Muscle layer of colon (tissue), 2 donors: ENCODE results near the gene NR6A1.
"Not testable (repeated sequence)": the region's sequence is repeated elsewhere in the genome, so short reads cannot be mapped to it uniquely, and the experiment has no call there.

Experiments used
- H3K27ac ChIP-seq: one replicate; pipeline ENCODE4 v1.7.0; 2013; ENCODE audit warnings: low read depth, mild to moderate bottlenecking, low read length, moderate library complexity
- H3K27me3 ChIP-seq, 2 donors: one replicate each; pipeline ENCODE4 v1.7.0; 2013; ENCODE audit warnings: low read length in 2 of 2, mild to moderate bottlenecking in 2 of 2; ENCODE audit not compliant: insufficient read depth in 2 of 2, control insufficient read depth in 1 of 2
- H3K36me3 ChIP-seq: one replicate; pipeline ENCODE4 v1.7.0; 2013; ENCODE audit warnings: mild to moderate bottlenecking, low read length; ENCODE audit not compliant: insufficient read depth
- H3K4me1 ChIP-seq: one replicate; pipeline ENCODE4 v1.7.0; 2013; ENCODE audit warnings: mild to moderate bottlenecking, low read length; ENCODE audit not compliant: insufficient read depth
- H3K4me3 ChIP-seq, 2 donors: one replicate each; pipeline ENCODE4 v1.7.0; 2013; ENCODE audit warnings: low read length in 2 of 2, low read depth in 1 of 2, mild to moderate bottlenecking in 1 of 2, moderate library complexity in 1 of 2
- H3K9ac ChIP-seq: one replicate; pipeline ENCODE4 v1.7.0; 2013; ENCODE audit warnings: low read length
- H3K9me3 ChIP-seq: one replicate; pipeline ENCODE4 v1.7.0; 2013; ENCODE audit warnings: mild to moderate bottlenecking, low read length
- donor health status: abdominal sarcoma.
- donor health status: Adenocarcinoma of cecum.

Gene NR6A1

DNA sequence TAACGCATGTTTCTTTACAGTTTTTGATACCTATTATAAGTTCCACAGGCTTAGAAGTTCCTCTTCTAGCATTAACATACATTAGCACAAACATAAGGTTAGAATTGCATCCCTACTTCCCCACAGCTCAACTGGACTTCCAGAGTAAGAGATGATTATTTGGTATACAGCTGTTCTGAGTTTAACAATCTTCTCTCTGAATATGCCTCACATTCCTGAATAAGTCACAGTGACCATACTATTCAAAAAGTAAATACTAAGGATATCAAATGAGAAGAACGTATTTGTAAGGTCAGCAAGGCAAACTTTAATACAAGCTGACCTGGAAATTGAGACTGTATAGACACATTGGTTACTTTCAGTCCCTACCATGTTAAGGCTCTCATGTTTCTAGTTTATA is 21.3 kb downstream of the NR6A1 start:
- H3K4me3 ChIP-seq, result no peak overlapping the region
- H3K4me1 ChIP-seq, result no peaks in the 10 kb centered on the region
- no peaks in the 10 kb centered on the region for H3K9me3 ChIP-seq
- no peaks in the 10 kb centered on the region for H3K27me3 ChIP-seq
- H3K36me3 ChIP-seq, result no peaks in the 10 kb centered on the region
- H3K9ac ChIP-seq, result no peak overlapping the region
- H3K27ac ChIP-seq, result no peak overlapping the region

DNA sequence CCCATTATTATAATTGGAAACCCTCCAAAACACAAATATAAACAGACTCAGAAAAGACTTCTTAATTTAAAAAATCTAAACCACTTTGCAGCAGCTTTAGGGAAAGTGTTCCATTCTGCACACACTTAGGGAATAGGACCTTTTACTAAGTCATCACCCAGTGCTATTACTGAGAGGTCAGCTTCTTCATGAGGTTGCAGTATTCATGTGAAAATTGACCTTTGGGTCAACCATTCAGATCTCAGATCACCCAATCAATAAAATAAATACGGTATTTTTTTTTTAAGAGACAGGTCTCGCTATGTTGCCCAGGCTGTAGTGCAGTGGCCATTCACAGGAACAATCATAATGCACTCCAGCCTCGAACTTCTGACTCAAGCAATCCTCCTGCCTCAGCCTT is 21.8 kb downstream of the NR6A1 start:
- Histone ChIP-seq H3K4me3 (no peak overlapping the region), H3K36me3 (no peaks in the 10 kb centered on the region), H3K9ac (no peak overlapping the region), H3K9me3 (no peaks in the 10 kb centered on the region), H3K27me3 (no peaks in the 10 kb centered on the region), H3K27ac (no peak overlapping the region), H3K4me1 (no peaks in the 10 kb centered on the region)

DNA sequence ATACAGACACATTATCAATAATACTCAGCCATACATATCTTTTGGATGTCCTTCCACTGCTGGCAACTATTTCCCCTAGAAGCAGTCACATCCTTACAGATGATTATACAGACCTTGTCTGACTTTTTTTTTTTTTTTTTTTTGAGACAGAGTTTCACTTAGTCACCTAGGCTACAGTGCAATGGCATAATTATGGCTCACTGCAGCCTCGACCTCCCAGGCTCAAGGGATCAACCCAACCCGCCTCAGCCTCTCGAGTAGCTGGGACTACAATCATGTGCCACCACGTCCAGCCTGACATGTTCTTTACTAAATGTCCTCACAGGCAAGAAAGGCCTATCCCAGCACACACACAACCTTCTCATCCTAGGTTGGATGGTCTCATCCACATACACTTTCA is 24.0 kb downstream of the NR6A1 start:
- H3K27me3 ChIP-seq, result no peaks in the 10 kb centered on the region
- H3K9me3 ChIP-seq, result no peaks in the 10 kb centered on the region
- no peaks in the 10 kb centered on the region for H3K36me3 ChIP-seq
- H3K4me1 ChIP-seq, result no peaks in the 10 kb centered on the region
- H3K9ac ChIP-seq, result no peak overlapping the region
- no peak overlapping the region for H3K27ac ChIP-seq
- no peak overlapping the region for H3K4me3 ChIP-seq

DNA sequence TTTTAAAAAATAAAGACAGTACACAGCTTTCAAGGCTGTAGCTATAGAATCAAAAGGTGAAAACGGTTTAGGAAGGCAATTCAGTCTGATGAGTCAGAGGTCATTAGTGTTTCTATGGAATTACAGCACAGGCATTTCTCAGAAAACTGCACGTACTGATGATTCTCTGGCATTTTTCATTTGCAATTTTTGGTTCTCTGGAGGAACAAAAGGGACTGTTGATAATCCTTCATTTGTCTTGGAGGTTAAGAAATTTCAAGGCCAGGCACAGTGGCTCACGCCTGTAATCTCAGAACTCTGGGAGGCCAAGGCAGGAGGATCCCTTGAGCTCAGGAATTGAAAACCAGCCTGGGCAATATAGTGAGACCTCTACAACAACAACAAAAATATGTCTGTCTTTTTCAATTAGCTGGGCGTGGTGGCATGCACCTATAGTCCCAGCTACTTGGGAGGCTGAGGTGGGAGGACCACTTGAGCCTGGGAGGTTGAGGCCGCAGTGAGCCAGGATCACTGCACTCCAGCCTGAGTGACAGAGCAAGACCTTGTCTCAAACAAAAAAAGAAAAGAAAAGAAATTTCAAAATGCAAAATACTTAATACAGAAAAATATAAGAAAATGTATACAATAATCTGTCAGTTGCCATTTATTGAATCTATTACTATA is 27.3 kb downstream of the NR6A1 start:
- Histone ChIP-seq H3K4me1 (no peaks in the 10 kb centered on the region), H3K9me3 (no peaks in the 10 kb centered on the region), H3K4me3 (no peak overlapping the region), H3K36me3 (no peaks in the 10 kb centered on the region), H3K9ac (no peak overlapping the region), H3K27me3 (no peaks in the 10 kb centered on the region), H3K27ac (no peak overlapping the region)

DNA sequence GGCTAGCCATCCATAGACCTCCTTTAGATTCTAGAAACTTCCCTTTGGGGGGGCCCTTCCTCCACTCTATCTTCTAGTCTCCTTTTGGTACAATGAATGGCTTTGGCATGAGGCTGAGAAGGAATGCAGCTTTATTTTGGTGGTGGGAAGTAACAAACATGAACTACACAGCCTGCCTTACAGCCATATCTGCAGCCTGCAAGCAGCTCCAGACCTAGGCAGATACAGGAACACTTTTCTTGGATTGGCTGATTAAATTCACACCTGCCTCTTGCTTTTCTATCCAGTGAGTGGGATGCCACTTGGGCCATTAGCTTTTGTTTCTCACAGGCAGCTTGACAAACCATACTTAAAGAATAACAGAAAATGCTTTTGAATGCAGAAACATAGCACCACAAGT is 28.2 kb downstream of the NR6A1 start:
- no peaks in the 10 kb centered on the region for H3K27me3 ChIP-seq
- no peaks in the 10 kb centered on the region for H3K4me1 ChIP-seq
- no peak overlapping the region for H3K9ac ChIP-seq
- no peaks in the 10 kb centered on the region for H3K36me3 ChIP-seq
- H3K4me3 ChIP-seq, result no peak overlapping the region
- no peaks in the 10 kb centered on the region for H3K9me3 ChIP-seq
- no peak overlapping the region for H3K27ac ChIP-seq

DNA sequence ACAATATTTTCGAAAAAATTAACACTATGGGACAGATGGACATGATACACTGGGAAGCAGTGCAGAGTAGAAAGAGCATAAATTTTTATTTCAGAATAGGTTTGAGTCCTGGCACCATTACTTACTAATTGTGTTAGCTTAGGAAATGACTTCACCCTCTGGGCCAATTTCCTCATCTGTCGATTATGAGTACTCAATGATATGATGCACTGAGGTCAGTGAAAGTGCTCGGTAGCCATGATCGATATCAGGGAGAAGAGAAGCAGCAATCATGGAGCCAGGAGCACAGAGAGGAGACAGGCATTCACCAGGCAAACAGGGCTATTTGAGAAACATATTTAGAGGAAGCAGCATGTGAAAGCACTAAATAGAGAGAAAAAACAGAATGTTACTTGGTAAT is 29.4 kb downstream of the NR6A1 start:
- H3K4me1 ChIP-seq, result no peaks in the 10 kb centered on the region
- H3K9me3 ChIP-seq, result no peaks in the 10 kb centered on the region
- no peak overlapping the region for H3K27ac ChIP-seq
- H3K36me3 ChIP-seq, result no peaks in the 10 kb centered on the region
- no peak overlapping the region for H3K9ac ChIP-seq
- no peaks in the 10 kb centered on the region for H3K27me3 ChIP-seq
- H3K4me3 ChIP-seq, result no peak overlapping the region

DNA sequence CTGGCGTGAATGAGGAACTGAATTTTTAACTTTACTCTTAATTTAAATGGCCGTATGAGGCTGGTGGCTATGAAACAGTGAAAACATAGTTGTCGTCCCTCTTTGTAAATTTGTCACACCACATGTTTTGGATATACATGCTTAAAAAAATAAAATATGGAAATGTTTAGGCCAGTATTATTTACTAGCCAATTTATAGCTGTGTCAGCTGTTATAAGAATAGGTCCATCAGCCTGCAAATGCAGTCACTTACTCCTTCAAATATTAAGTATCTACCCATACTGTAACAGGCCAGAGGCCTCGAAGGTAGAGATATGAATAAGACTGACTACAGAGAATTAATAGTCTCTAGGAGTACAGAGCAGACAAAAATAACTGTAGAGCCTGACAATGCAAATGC is 30.0 kb downstream of the NR6A1 start:
- H3K9me3 ChIP-seq, result no peaks in the 10 kb centered on the region
- H3K4me1 ChIP-seq, result no peaks in the 10 kb centered on the region
- H3K36me3 ChIP-seq, result no peaks in the 10 kb centered on the region
- H3K9ac ChIP-seq, result no peak overlapping the region
- H3K4me3 ChIP-seq, result no peak overlapping the region
- no peak overlapping the region for H3K27ac ChIP-seq
- H3K27me3 ChIP-seq, result no peaks in the 10 kb centered on the region

DNA sequence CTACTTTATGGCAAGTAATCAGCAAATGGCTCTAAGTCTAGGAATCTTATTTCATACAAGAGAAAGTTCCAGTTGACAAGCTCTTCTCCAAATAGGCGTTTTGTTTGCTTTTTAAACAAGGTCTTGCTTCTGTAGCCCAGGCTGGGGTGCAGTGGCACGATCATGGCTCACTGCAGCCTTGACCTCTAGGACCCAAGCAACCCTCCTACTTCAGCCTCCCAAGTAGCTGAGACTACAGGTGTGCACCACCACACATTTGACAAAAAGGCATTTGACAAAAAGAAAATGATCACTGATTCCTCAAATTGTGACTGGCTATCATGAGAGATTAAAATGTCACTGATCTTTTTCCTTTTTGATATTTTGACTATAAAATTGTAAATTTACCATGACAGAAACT is 31.8 kb downstream of the NR6A1 start:
- no peak overlapping the region for H3K27ac ChIP-seq
- no peaks in the 10 kb centered on the region for H3K27me3 ChIP-seq
- no peak overlapping the region for H3K4me3 ChIP-seq
- no peaks in the 10 kb centered on the region for H3K9me3 ChIP-seq
- peaks cover 9% of the 10 kb centered on the region for H3K4me1 ChIP-seq
- H3K9ac ChIP-seq, result no peak overlapping the region
- H3K36me3 ChIP-seq, result no peaks in the 10 kb centered on the region

DNA sequence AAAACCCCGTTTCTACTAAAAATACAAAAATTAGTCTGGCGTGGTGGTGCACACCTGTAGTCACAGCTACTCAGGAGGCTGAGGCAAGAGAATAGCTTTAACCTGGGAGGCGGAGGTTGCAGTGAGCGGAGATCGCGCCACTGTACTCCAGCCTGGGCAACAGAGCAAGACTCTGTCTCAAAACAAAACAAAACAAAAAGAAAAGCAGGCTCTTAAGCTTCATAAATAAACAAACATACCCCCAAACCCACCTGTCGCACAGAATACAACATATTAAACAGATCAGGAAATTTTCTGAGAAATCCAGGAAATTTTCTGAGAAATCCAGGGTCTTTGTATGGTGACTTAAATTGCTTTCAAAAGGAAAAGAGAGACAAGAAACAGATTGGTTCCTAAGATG is 33.0 kb downstream of the NR6A1 start:
- H3K4me1 ChIP-seq, H3K27me3 ChIP-seq, H3K4me3 ChIP-seq, H3K36me3 ChIP-seq, H3K27ac ChIP-seq, H3K9me3 ChIP-seq, H3K9ac ChIP-seq: not testable (repeated sequence)

DNA sequence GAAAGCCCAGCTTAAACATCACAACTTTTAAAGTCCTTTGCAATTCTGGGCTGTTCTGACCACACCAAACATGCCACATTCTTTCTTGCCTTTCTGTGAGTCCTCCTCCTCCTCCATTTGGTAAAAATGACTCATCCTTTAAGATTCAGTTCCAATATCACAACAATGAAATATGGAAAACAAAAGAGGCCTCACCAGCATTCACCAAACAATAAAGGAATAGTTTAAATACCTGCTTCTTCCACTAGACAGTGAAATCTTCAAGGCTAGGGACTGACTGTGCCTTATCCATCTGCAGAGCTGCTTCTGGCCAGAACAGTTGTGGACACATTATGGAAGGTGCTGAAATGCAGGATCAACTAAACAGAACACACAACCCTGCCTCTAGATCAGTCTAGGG is 36.0 kb downstream of the NR6A1 start:
- Histone ChIP-seq H3K9ac (no peak overlapping the region), H3K4me3 (no peak overlapping the region), H3K4me1 (peaks cover 9% of the 10 kb centered on the region), H3K27ac (no peak overlapping the region), H3K27me3 (no peaks in the 10 kb centered on the region), H3K36me3 (no peaks in the 10 kb centered on the region), H3K9me3 (no peaks in the 10 kb centered on the region)

DNA sequence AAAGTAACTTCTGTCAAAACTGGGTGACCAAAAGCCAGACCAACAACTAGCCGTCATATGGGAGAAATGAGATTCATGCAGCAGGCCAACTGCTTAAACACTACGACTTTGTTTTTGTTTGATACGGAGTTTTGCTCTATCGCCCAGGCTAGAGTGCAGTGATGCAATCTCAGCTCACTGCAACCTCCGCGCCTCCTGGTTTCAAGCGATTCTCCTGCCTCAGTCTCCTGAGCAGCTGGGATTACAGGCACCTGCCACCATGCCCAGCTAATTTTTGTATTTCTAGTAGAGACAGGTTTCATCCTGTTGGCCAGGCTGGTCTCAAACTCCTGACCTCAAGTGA is 36.4 kb downstream of the NR6A1 start:
- not testable (repeated sequence) for H3K27ac ChIP-seq, H3K4me1 ChIP-seq, H3K9ac ChIP-seq, H3K36me3 ChIP-seq, H3K4me3 ChIP-seq, H3K27me3 ChIP-seq, H3K9me3 ChIP-seq

DNA sequence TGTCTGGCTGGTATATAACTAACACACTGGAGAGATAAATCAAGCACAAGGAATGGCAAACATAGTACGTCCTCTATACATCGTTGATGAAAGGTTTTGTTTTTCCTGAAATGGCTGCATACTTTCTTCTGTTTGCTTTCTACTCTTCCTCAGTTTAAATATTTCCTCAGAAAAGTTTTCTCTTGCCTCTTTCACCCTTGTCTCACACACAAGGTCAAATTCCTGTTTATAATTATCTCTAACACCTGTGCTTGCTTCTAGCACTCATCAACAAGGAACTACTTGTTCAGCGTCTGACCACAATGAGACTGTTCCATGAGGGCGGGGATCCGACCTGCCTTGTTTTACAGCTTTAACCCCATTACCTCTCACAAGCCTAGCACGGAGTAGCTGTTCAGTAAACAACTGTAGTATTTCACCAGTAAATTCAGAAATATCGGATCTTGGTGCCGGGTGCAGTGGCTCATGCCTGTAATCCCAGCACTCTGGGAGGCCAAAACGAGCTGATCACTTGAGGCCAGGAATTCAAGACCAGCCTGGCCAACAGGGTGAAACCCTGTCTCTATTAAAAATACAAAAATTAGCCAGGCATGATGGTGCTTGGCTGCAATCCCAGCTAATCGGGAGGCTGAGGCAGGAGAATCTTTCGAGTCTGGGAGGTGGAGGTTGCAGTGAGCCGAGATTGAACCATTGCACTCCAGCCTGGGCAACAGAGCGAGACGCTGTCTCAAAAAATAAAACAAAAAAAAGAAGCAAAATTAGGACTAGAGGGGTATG is 37.0 kb downstream of the NR6A1 start:
- Histone ChIP-seq H3K4me3 (no peak overlapping the region), H3K27me3 (no peaks in the 10 kb centered on the region), H3K27ac (no peak overlapping the region), H3K4me1 (peaks cover 9% of the 10 kb centered on the region), H3K9me3 (no peaks in the 10 kb centered on the region), H3K36me3 (no peaks in the 10 kb centered on the region), H3K9ac (no peak overlapping the region)
